Astrocyte (in vitro differentiated cells and primary cell): Measurements from ENCODE around the gene PNKD. TPM values are rescaled to one million over a fixed set of nuclear protein-coding genes. Genes with fewer than 3 reads are reported as not detected.

Source experiments
- DNase-seq: peaks from one replicate; pipeline ENCODE4 v3.0.0-alpha.2; 2010; ENCODE audit warnings: low read depth
- FAIRE-seq: peaks from 2 replicates; lab custom pipeline; 2011; peaks lifted over from hg19 to GRCh38; lab: Jason Lieb, UNC
- H2AFZ ChIP-seq: 2 replicates; pipeline ENCODE4 v1.6.0; 2012; ENCODE audit warnings: low read depth, low read length, inconsistent platforms
- H3K27ac ChIP-seq: 2 replicates; pipeline ENCODE4 v1.5.1; 2011; ENCODE audit warnings: low read depth, low read length, inconsistent platforms
- H3K27me3 ChIP-seq: 2 replicates; pipeline ENCODE4 v1.6.0; 2011; ENCODE audit warnings: low read length, inconsistent platforms; ENCODE audit not compliant: insufficient read depth
- H3K36me3 ChIP-seq: 2 replicates; pipeline ENCODE4 v1.5.1; 2011; ENCODE audit warnings: low read length, inconsistent platforms; ENCODE audit not compliant: insufficient read depth
- H3K4me1 ChIP-seq: 2 replicates; pipeline ENCODE4 v1.5.1; 2011; ENCODE audit warnings: low read length, inconsistent platforms; ENCODE audit not compliant: insufficient read depth
- H3K4me2 ChIP-seq: 2 replicates; pipeline ENCODE4 v1.6.0; 2012; ENCODE audit warnings: low read length, inconsistent platforms
- H3K4me3 ChIP-seq: 2 replicates; pipeline ENCODE4 v1.5.1; 2011; ENCODE audit warnings: low read depth, mild to moderate bottlenecking, low read length, inconsistent platforms; ENCODE audit not compliant: insufficient read depth
- H3K79me2 ChIP-seq: 2 replicates; pipeline ENCODE4 v1.6.0; 2012; ENCODE audit warnings: mild to moderate bottlenecking, low read length, inconsistent platforms; ENCODE audit not compliant: insufficient read depth
- H3K9ac ChIP-seq: 2 replicates; pipeline ENCODE4 v1.6.0; 2012; ENCODE audit warnings: mild to moderate bottlenecking, low read length, inconsistent platforms
- H3K9me3 ChIP-seq: 2 replicates; pipeline ENCODE4 v1.5.1; 2012; ENCODE audit warnings: low read depth, mild to moderate bottlenecking, low read length, inconsistent platforms; ENCODE audit not compliant: insufficient read depth
- H4K20me1 ChIP-seq: 2 replicates; pipeline ENCODE4 v1.6.0; 2012; ENCODE audit warnings: low read length, inconsistent platforms; ENCODE audit not compliant: insufficient read depth
- H3K27ac Mint-ChIP-seq: one replicate; pipeline ENCODE4 v1.8.0; 2021; ENCODE audit warnings: mild to moderate bottlenecking, mixed read lengths; ENCODE audit not compliant: unreplicated experiment
- H3K27me3 Mint-ChIP-seq: one replicate; pipeline ENCODE4 v1.8.0; 2021; ENCODE audit warnings: low read depth, mixed read lengths; ENCODE audit not compliant: unreplicated experiment
- H3K36me3 Mint-ChIP-seq: one replicate; pipeline ENCODE4 v1.8.0; 2021; ENCODE audit warnings: low read depth, mixed read lengths; ENCODE audit not compliant: unreplicated experiment
- H3K4me1 Mint-ChIP-seq: one replicate; pipeline ENCODE4 v1.8.0; 2021; ENCODE audit warnings: low read depth, mixed read lengths; ENCODE audit not compliant: unreplicated experiment
- H3K4me3 Mint-ChIP-seq: one replicate; pipeline ENCODE4 v1.8.0; 2021; ENCODE audit warnings: mild to moderate bottlenecking, moderate library complexity, mixed read lengths; ENCODE audit not compliant: unreplicated experiment
- H3K9me3 Mint-ChIP-seq: one replicate; pipeline ENCODE4 v1.8.0; 2021; ENCODE audit warnings: mild to moderate bottlenecking, mixed read lengths; ENCODE audit not compliant: unreplicated experiment
- EZH2 ChIP-seq: IDR thresholded peaks from 2 replicates; pipeline ENCODE4 v1.6.1; 2012; ENCODE audit warnings: mild to moderate bottlenecking, low read length, inconsistent platforms; ENCODE audit not compliant: insufficient read depth
- total RNA-seq: library from RNA; stranded (reverse); gene quantifications from 2 replicates; pipeline ENCODE4 v1.2.1, GENCODE V29; 2021
- TF ChIP-seq, protein P1 (sequence below): IDR thresholded peaks from 2 replicates; pipeline ENCODE4 v1.5.1; 2011; ENCODE audit warnings: low read depth, mild to moderate bottlenecking, inconsistent platforms, low read length, moderate library complexity; ENCODE audit not compliant: insufficient read depth

The PNKD gene
- total RNA-seq, 1 donor from 2014 or later: 40.9 TPM

DNA sequence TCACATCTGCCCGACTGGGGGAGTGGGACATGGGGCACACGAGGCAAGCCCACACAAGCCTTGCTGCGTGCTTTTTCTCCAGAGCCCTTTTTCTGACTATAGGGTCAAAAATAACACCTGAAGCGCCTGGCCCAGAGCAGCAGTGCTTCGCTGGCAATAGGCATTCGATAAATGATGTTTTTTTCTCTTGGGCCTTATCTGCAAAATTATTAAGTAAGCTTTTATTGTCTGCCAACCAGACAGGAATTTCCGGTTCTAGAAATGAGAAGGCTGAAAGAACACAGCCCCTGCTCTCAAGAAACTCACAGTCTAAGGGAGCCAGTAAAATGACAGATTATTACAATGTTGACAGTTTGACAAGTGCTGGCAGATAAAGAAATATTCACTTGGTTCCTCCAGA lies 24.7 kb downstream of the PNKD start:
- no peak for TF ChIP-seq EZH2
- TF ChIP-seq, protein P1, sequence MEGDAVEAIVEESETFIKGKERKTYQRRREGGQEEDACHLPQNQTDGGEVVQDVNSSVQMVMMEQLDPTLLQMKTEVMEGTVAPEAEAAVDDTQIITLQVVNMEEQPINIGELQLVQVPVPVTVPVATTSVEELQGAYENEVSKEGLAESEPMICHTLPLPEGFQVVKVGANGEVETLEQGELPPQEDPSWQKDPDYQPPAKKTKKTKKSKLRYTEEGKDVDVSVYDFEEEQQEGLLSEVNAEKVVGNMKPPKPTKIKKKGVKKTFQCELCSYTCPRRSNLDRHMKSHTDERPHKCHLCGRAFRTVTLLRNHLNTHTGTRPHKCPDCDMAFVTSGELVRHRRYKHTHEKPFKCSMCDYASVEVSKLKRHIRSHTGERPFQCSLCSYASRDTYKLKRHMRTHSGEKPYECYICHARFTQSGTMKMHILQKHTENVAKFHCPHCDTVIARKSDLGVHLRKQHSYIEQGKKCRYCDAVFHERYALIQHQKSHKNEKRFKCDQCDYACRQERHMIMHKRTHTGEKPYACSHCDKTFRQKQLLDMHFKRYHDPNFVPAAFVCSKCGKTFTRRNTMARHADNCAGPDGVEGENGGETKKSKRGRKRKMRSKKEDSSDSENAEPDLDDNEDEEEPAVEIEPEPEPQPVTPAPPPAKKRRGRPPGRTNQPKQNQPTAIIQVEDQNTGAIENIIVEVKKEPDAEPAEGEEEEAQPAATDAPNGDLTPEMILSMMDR: no peak
- DNase-seq (no peak), FAIRE-seq (no peak)
- H3K9me3 ChIP-seq: no peaks in the 10 kb centered on the region
- no peaks in the 10 kb centered on the region for H3K27me3 Mint-ChIP-seq
- H2AFZ ChIP-seq: no peak overlapping the region
- peaks cover 8% of the 10 kb centered on the region for H3K4me1 Mint-ChIP-seq
- no peaks in the 10 kb centered on the region for H4K20me1 ChIP-seq
- no peak overlapping the region for H3K4me3 ChIP-seq
- H3K9me3 Mint-ChIP-seq: no peaks in the 10 kb centered on the region
- no peak overlapping the region for H3K9ac ChIP-seq
- peaks cover 2% of the 10 kb centered on the region for H3K36me3 Mint-ChIP-seq
- H3K4me3 Mint-ChIP-seq: no peak overlapping the region
- peaks cover 27% of the 10 kb centered on the region for H3K79me2 ChIP-seq
- no peak overlapping the region for H3K27ac ChIP-seq
- H3K4me2 ChIP-seq: no peak overlapping the region
- H3K4me1 ChIP-seq: peaks cover 26% of the 10 kb centered on the region
- no peak overlapping the region for H3K27ac Mint-ChIP-seq
- H3K27me3 ChIP-seq: no peaks in the 10 kb centered on the region
- H3K36me3 ChIP-seq: no peaks in the 10 kb centered on the region

DNA sequence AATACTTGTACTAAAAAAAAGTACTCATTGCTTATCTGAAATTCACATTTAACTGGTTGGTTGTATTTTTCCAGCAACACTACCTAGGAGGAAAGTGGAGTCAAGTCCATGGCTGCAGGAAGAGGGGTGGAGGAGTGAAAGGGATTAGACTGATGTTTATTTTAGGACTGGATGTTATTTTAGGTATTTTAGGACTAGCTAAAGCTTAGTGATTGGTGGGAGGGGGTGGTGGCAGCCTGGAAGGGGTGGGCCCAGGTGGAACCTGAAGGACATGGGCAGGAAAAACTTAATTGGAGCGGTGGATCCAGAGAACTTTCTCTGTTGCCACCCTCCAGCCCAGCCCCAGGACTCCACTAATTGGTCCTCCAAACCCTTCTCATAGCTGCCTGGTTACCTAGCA lies 25.9 kb downstream of the PNKD start:
- Histone ChIP-seq H4K20me1 (no peaks in the 10 kb centered on the region), H3K9ac (no peak overlapping the region), H3K9me3 (no peaks in the 10 kb centered on the region), H3K27ac (no peak overlapping the region), H3K4me1 (peaks cover 15% of the 10 kb centered on the region), H3K27me3 (no peaks in the 10 kb centered on the region), H2AFZ (no peak overlapping the region), H3K36me3 (no peaks in the 10 kb centered on the region), H3K4me2 (no peak overlapping the region), H3K79me2 (peaks cover 15% of the 10 kb centered on the region), H3K4me3 (no peak overlapping the region)
- FAIRE-seq: no peak
- no peaks in the 10 kb centered on the region for H3K36me3 Mint-ChIP-seq
- H3K9me3 Mint-ChIP-seq: no peaks in the 10 kb centered on the region
- H3K4me3 Mint-ChIP-seq: no peak overlapping the region
- H3K27me3 Mint-ChIP-seq: no peaks in the 10 kb centered on the region
- no peak overlapping the region for H3K27ac Mint-ChIP-seq
- peaks cover 3% of the 10 kb centered on the region for H3K4me1 Mint-ChIP-seq
- no peak for DNase-seq
- TF ChIP-seq, protein P1: no peak
- no peak for TF ChIP-seq EZH2

DNA sequence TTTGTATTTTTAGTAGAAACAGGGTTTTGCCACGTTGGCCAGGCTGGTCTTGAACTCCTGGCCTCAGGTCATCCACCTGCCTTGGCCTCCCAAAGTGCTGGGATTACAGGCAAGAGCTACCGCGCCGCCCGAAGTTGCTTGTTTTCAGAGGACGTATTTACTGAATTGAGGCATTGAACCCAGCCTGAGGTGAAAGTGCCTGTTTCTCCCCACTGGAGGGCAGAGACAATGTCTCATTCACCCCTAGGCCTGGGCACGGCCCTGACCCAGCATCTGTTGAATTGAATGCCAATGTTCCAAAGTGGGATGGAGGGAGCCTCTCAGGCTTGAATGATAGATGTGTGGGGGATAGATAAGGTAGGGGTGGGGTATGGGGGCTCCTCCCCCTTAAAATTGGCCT lies 26.5 kb downstream of the PNKD start:
- Mint-ChIP-seq H3K27ac (no peak overlapping the region), H3K36me3 (no peaks in the 10 kb centered on the region), H3K4me3 (no peak overlapping the region), H3K4me1 (peaks cover 3% of the 10 kb centered on the region), H3K27me3 (peaks cover 1% of the 10 kb centered on the region), H3K9me3 (no peaks in the 10 kb centered on the region)
- TF ChIP-seq, protein P1: no peak
- TF ChIP-seq EZH2: no peak
- Histone ChIP-seq H3K79me2 (peaks cover 8% of the 10 kb centered on the region), H3K27ac (no peak overlapping the region), H3K9ac (no peak overlapping the region), H4K20me1 (no peaks in the 10 kb centered on the region), H2AFZ (no peak overlapping the region), H3K4me3 (no peak overlapping the region), H3K36me3 (no peaks in the 10 kb centered on the region), H3K4me1 (peaks cover 8% of the 10 kb centered on the region), H3K9me3 (no peaks in the 10 kb centered on the region), H3K27me3 (no peaks in the 10 kb centered on the region), H3K4me2 (no peak overlapping the region)
- FAIRE-seq (no peak), DNase-seq (no peak)
